PC-3 (cell line): ENCODE results near the gene KSR2. TPM values are rescaled to one million over a fixed set of nuclear protein-coding genes. Genes with fewer than 3 reads are reported as not detected.

ENCODE experiments used
- ATAC-seq: fragments of 200-7000 bp; cut with Tn5 transposase; 2 replicates; pipeline ENCODE4 v1.9.1; 2020; ENCODE audit warnings: mild to moderate bottlenecking, moderate library complexity
- BruUV-seq: library from RNA; stranded (reverse); fragments of 400-500 nt; replicated peaks from 2 replicates; lab custom pipeline; 2021; lab: Mats Ljungman, UMichigan
- CTCF ChIA-PET: fragments of 300-600 bp; sonication (Branson Sonifier 250); formaldehyde crosslinking; loops from one replicate; lab custom pipeline; 2022; ENCODE audit warnings: antibody characterized with exemption; lab: Charles Lee
- POLR2A ChIA-PET: fragments of 300-600 bp; sonication (Branson Sonifier 250); formaldehyde crosslinking; loops from one replicate; lab custom pipeline; 2022; ENCODE audit warnings: antibody characterized with exemption; ENCODE audit not compliant: unreplicated experiment; lab: Charles Lee
- DNase-seq: peaks from one replicate; pipeline ENCODE4 v3.0.0-alpha.2; 2015
- H2AFZ ChIP-seq: fragments of 300-600 bp; sonication (generic); 2 replicates; pipeline ENCODE4 v1.6.0; 2016; ENCODE audit warnings: antibody characterized with exemption, low read length
- H3F3A ChIP-seq: fragments of 300-600 bp; sonication (generic); one replicate; pipeline ENCODE4 v1.6.0; 2017; ENCODE audit warnings: antibody characterized with exemption, low read length, control low read depth, mild to moderate bottlenecking; ENCODE audit not compliant: unreplicated experiment
- H3K27ac ChIP-seq: fragments of 300-600 bp; sonication (generic); 2 replicates; pipeline ENCODE4 v1.5.1; 2016; ENCODE audit warnings: mild to moderate bottlenecking, low read length
- H3K27me3 ChIP-seq: fragments of 300-600 bp; sonication (generic); 2 replicates; pipeline ENCODE4 v1.6.1; 2016; ENCODE audit warnings: low read length, mixed read lengths
- H3K36me3 ChIP-seq: fragments of 300-600 bp; sonication (generic); 2 replicates; pipeline ENCODE4 v1.6.1; 2016; ENCODE audit warnings: low read depth, mixed run types, low read length, mixed read lengths
- H3K4me1 ChIP-seq: fragments of 300-600 bp; sonication (generic); 2 replicates; pipeline ENCODE4 v1.5.1; 2016; ENCODE audit warnings: low read length; ENCODE audit not compliant: insufficient read depth
- H3K4me2 ChIP-seq: fragments of 300-600 bp; sonication (generic); 2 replicates; pipeline ENCODE4 v1.6.0; 2016; ENCODE audit warnings: low read length
- H3K4me3 ChIP-seq: fragments of 300-600 bp; sonication (generic); 2 replicates; pipeline ENCODE4 v1.5.1; 2016; ENCODE audit warnings: mild to moderate bottlenecking, low read length, mixed read lengths
- H3K79me2 ChIP-seq: fragments of 300-600 bp; sonication (generic); 2 replicates; pipeline ENCODE4 v1.6.1; 2017; ENCODE audit warnings: low read length, mixed read lengths
- H3K9ac ChIP-seq: fragments of 300-600 bp; sonication (generic); 2 replicates; pipeline ENCODE4 v1.6.0; 2016; ENCODE audit warnings: mild to moderate bottlenecking, low read length
- H3K9me2 ChIP-seq: fragments of 300-600 bp; sonication (generic); replicated peaks from 2 replicates; pipeline ENCODE4 v1.6.1; 2016; ENCODE audit warnings: mixed run types, low read length, mixed read lengths
- H3K9me3 ChIP-seq: fragments of 300-600 bp; sonication (generic); 2 replicates; pipeline ENCODE4 v1.6.1; 2016; ENCODE audit warnings: low read length, mixed read lengths
- H4K20me1 ChIP-seq: fragments of 300-600 bp; sonication (generic); 2 replicates; pipeline ENCODE4 v1.6.1; 2016; ENCODE audit warnings: low read length, mixed read lengths
- CTCF ChIP-seq: fragments of 300-600 bp; sonication (generic); conservative IDR thresholded peaks from 2 replicates; pipeline ENCODE4 v1.5.1; 2017; ENCODE audit warnings: antibody characterized with exemption, low read depth, mild to moderate bottlenecking, low read length
- EZH2 ChIP-seq: fragments of 300-600 bp; sonication (generic); IDR thresholded peaks from one replicate; pipeline ENCODE4 v1.6.1; 2017; ENCODE audit warnings: antibody characterized with exemption, mild to moderate bottlenecking, low read length; ENCODE audit not compliant: unreplicated experiment
- EZH2phosphoT487 ChIP-seq: fragments of 300-600 bp; sonication (generic); IDR thresholded peaks from 2 replicates; pipeline ENCODE4 v1.6.1; 2018; ENCODE audit warnings: mild to moderate bottlenecking, antibody characterized with exemption, low read length, borderline replicate concordance
- intact Hi-C: fragments of 100-400 bp; cut with micrococcal nuclease; formaldehyde crosslinking; loops from 2 replicates; pipeline ENCODE4 v1.9.0; 2023
- total RNA-seq: library from RNA; depleted of rRNA; stranded (reverse); fragments of >200 nt; gene quantifications from 2 replicates; pipeline ENCODE4 v1.2.3, GENCODE V29; 2014

Gene KSR2
- total RNA-seq, 1 experiment from 2014 or later, result 0.80 TPM

GRCh38 chr12:117985182-117985581 lies 16.4 kb upstream of the KSR2 start:
- ChIA-PET CTCF (no interaction called here), POLR2A (no interaction called here)
- no peaks in the 10 kb centered on the region for H3K36me3 ChIP-seq
- H3K27ac ChIP-seq, result peak overlapping the region; percentile 91
- H2AFZ ChIP-seq, result no peak overlapping the region
- peaks cover 36% of the 10 kb centered on the region for H3K4me1 ChIP-seq
- peak overlapping the region; percentile 50; the same call in 1 of the 2 replicates for H3K9ac ChIP-seq
- TF ChIP-seq EZH2 (no peak), CTCF (no peak), EZH2phosphoT487 (no peak)
- intact Hi-C loops, result no loop called here
- peak overlapping the region; percentile 22 for H3K4me2 ChIP-seq
- H3K9me3 ChIP-seq, result no peaks in the 10 kb centered on the region
- no peaks in the 10 kb centered on the region for H3K79me2 ChIP-seq
- H4K20me1 ChIP-seq, result no peaks in the 10 kb centered on the region
- H3K27me3 ChIP-seq, result no peaks in the 10 kb centered on the region
- peaks cover 5% of the 10 kb centered on the region for H3F3A ChIP-seq
- peak; percentile 74 for DNase-seq
- no peak overlapping the region for H3K4me3 ChIP-seq
- ATAC-seq, result no peak
- no TSS peak for BruUV-seq
- no peaks in the 10 kb centered on the region for H3K9me2 ChIP-seq

- no peaks in the 10 kb centered on the region for H4K20me1 ChIP-seq
- no peaks in the 10 kb centered on the region for H3K79me2 ChIP-seq
- ATAC-seq (no peak), DNase-seq (no peak)
- peaks cover 5% of the 10 kb centered on the region for H3F3A ChIP-seq
- H2AFZ ChIP-seq, result no peak overlapping the region
- no peak overlapping the region for H3K4me2 ChIP-seq
- intact Hi-C loops, result no loop called here
- no TSS peak for BruUV-seq
- H3K36me3 ChIP-seq, result no peaks in the 10 kb centered on the region
- no peaks in the 10 kb centered on the region for H3K27me3 ChIP-seq
- ChIA-PET POLR2A (no interaction called here), CTCF (no interaction called here)
- no peaks in the 10 kb centered on the region for H3K9me2 ChIP-seq
- TF ChIP-seq EZH2 (no peak), CTCF (no peak), EZH2phosphoT487 (no peak)
- no peak overlapping the region for H3K27ac ChIP-seq
- no peak overlapping the region for H3K9ac ChIP-seq
- H3K4me1 ChIP-seq, result peaks cover 20% of the 10 kb centered on the region
- no peak overlapping the region for H3K4me3 ChIP-seq
- no peaks in the 10 kb centered on the region for H3K9me3 ChIP-seq
Measured at GRCh38 chr12:117981267-117981666, 12.5 kb upstream of the KSR2 start.

GRCh38 chr12:117980616-117981015 lies 11.8 kb upstream of the KSR2 start:
- Histone ChIP-seq H3K27me3 (no peaks in the 10 kb centered on the region), H3K9ac (no peak overlapping the region), H3K4me1 (peaks cover 14% of the 10 kb centered on the region), H3K79me2 (no peaks in the 10 kb centered on the region), H3F3A (peaks cover 5% of the 10 kb centered on the region), H3K36me3 (no peaks in the 10 kb centered on the region), H3K9me3 (no peaks in the 10 kb centered on the region), H2AFZ (no peak overlapping the region), H3K4me2 (no peak overlapping the region), H3K4me3 (no peak overlapping the region), H3K9me2 (no peaks in the 10 kb centered on the region), H4K20me1 (no peaks in the 10 kb centered on the region), H3K27ac (no peak overlapping the region)
- intact Hi-C loops, result no loop called here
- DNase-seq (no peak), ATAC-seq (no peak)
- ChIA-PET CTCF (no interaction called here), POLR2A (no interaction called here)
- no peak for TF ChIP-seq CTCF
- TF ChIP-seq EZH2phosphoT487, result no peak
- TF ChIP-seq EZH2, result no peak
- no TSS peak for BruUV-seq
